ENCODE results near the gene KCNJ1.

Gene KCNJ1

DNA sequence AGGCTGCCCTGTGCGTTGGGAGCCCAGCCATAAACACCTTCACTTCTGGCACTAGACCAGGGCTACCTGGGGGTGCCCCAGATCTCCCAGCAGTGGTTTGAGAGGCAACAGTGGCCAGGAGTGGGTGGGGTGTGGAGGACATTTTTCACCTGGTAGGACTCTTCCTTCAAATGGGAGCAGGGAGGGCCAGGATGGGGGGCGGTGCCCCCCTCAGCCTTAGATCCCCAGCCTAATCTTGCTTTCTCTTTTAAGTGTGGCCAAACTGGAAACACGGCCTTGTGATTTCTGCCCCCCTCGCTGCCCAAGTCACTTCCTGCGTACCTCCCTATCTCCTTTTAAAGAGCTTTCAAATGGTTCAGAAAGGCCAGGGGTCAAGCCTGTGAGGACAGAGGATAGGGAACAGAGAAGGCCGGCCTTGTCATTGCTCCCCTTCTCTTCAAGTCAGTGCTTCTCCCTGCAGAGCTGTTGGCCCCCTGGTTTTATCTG is 24.9 kb upstream of the KCNJ1 start:
- no peaks in the 10 kb centered on the region for H3K9me3 Mint-ChIP-seq
- no peaks in the 10 kb centered on the region for H3K36me3 Mint-ChIP-seq
- H3K4me3 Mint-ChIP-seq: peak overlapping the region; percentile 31
- no peak overlapping the region for H3K27ac Mint-ChIP-seq
- H3K4me1 Mint-ChIP-seq: peaks cover 4% of the 10 kb centered on the region
- H3K27me3 Mint-ChIP-seq: peaks cover 32% of the 10 kb centered on the region

DNA sequence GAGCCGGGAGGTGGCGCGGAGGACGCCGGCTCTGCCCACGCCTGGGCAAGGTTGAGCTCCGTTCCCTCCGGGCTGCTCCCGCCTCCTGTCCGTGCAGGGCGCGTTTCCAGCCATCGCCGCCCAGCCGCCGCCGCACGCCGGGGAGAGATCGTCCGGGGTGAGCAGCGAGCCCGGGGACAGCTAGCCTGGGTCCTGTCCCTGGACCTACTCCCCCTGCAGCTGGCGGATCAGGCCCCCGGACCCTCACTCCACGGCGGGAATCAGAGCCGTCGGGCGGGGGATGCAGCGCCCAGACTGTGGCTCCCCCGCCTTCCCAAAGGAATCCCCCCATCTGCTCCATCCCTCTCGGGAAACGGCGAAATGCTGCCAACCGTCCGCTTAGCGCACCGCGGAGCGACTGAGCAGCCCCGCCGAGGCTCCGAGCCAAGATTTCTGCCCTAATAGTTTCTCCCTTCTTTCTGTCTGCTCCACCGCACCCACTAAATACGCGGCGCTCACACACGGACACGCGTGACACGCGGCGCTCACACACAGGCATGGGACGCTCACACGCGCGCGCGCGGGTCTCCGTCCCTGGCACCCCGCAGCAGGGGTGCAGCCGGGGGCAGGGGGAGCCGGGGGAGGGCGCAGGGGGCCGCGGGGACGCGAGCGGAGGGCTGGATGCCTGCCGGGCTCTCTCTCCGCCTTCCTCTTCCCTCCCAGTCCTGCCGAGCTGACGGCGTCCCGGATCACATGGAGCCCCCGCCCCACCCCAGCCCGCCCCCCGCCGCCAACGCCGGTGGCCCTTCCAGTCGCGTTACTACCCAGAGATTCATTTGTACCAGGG is 23.7 kb upstream of the KCNJ1 start, which contains the start of gene KCNJ5:
KCNJ5 (plus strand) TSS at position 814 of the 826 bp plus-strand sequence. CDS start 19,918 bp downstream, outside the sequence.
- no peaks in the 10 kb centered on the region for H3K36me3 Mint-ChIP-seq
- H3K9me3 Mint-ChIP-seq: no peaks in the 10 kb centered on the region
- H3K4me1 Mint-ChIP-seq: peaks cover 4% of the 10 kb centered on the region
- peak within 1 kb of the TSS; percentile 83 for H3K4me3 Mint-ChIP-seq
- peaks cover 40% of the 10 kb centered on the region for H3K27me3 Mint-ChIP-seq
- H3K27ac Mint-ChIP-seq: no peak within 1 kb of the TSS

DNA sequence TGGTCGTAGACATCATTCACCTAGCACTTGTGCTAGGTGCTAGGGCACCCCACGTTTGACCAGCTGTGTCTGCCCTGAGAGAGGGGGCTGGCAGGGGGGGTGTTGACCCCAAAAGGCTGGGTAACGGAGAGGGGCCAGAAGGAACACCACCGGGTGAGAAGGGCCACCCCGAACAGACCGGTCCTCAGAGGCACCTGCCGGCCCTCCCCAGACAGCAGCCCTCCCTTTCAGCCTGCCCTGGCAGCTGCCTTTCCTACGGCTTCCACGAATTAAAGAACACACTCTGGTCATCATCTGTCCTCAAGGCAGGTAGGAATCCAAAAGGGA is 23.1 kb upstream of the KCNJ1 start:
- H3K4me1 Mint-ChIP-seq: peaks cover 4% of the 10 kb centered on the region
- peak overlapping the region; percentile 83 for H3K4me3 Mint-ChIP-seq
- H3K9me3 Mint-ChIP-seq: no peaks in the 10 kb centered on the region
- H3K27ac Mint-ChIP-seq: no peak overlapping the region
- H3K36me3 Mint-ChIP-seq: no peaks in the 10 kb centered on the region
- H3K27me3 Mint-ChIP-seq: peaks cover 43% of the 10 kb centered on the region

DNA sequence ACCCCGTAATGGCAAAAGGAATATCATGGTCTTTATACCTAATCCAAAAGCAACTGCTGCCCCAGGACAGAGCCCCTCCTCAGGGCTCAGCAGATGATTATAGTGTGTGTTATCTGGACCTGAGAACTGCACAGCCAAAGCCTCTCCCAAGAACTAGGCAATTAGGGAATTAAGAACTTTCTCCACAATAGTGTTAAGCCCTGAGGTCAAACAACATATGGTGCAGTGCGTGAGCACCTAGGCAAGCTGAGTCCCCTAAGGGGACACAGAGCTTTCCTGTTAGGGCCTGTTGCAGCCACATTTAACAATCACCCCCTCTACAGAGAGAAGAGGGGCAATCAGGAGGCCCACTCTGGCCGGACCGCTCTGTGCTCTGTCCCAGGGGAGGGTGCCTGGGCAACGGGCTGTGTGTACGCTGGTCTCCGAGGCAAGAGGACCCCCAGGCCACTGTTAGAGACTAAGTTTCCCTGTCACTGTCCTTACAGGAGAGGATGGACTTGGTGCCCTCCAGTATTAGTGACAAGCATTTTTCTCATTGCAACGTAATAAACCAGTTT is 22.6 kb upstream of the KCNJ1 start:
- H3K4me1 Mint-ChIP-seq: peaks cover 4% of the 10 kb centered on the region
- H3K36me3 Mint-ChIP-seq: no peaks in the 10 kb centered on the region
- no peak overlapping the region for H3K27ac Mint-ChIP-seq
- H3K27me3 Mint-ChIP-seq: peaks cover 45% of the 10 kb centered on the region
- H3K9me3 Mint-ChIP-seq: no peaks in the 10 kb centered on the region
- H3K4me3 Mint-ChIP-seq: no peak overlapping the region

DNA sequence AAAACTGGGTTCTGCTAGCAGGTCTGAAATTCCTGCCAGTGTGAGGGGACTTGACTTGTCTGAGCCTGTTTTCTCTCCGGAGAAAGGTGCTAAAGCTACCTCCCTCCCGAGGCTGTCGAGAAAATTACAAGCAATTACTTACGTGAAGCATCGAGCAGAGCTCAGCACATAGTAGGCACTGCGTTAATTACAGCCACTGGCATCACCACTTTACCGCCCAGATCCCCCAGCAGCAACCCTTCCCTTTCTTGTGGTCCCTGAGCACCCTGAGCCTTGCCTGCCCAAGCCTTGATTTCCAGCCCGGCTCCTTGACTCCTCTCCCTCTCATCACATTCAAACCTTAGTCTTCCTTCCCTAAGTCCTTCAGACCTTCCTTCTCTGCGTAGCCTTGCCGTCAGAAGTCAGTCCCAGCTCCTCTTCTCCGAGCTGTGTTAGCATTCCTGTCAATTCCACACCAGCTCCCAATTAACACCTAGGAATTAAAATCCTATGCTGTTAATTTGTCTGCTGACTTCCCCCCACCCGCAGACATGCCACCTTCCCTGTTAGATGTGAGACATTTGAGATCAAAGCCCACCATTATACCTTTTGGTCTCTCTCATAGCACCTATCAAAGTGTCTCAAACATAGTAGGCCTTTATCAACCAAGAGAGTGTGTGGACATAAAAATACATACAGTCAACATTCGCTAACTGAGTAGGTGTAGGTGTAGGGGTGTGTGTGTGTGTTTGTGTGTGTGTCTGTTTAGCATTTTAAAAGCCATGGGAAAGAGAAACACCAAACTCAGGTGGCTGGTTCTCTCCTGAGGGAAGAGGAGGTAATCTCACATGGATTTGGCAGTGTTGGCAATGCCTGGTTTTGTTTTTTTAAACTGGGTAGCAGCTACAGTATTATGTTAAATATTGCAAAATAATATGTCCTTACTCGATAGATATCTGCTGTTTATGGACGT is 21.2 kb upstream of the KCNJ1 start:
- no peak overlapping the region for H3K27ac Mint-ChIP-seq
- peaks cover 51% of the 10 kb centered on the region for H3K27me3 Mint-ChIP-seq
- no peaks in the 10 kb centered on the region for H3K36me3 Mint-ChIP-seq
- H3K4me3 Mint-ChIP-seq: no peak overlapping the region
- H3K4me1 Mint-ChIP-seq: peaks cover 4% of the 10 kb centered on the region
- H3K9me3 Mint-ChIP-seq: no peaks in the 10 kb centered on the region

DNA sequence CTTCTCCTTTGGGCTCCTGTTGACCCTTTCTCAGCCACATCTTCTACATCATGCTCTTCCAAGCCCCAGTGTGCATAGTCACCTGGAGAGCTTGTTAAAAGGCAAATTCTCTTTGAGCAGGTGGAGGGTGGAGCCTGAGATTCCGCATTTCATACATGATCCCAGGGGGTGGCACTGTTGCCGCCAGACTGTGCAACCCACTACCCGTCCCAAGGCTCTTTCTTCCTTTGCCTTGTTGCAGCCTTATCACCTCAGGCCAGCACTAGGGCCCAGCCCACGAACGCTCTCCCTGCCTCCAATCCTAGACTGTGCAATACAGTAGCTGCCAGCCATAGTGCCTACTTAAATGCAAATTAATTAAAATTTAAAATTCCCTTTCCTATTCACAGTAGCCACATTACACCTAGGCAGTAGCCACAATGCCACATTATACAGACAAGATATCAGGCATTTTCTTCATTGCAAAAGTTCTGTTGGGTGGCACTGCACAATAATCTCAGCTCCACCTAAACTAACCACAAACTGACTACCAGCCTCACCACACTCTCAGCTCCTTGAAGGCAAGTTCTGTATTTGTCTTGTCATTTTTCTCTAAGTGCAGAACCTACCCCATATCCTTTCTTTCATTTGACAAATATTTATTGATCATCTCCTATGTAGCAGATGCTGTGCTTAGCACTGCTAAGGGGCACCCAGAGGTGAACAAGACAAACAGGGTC is 19.5 kb upstream of the KCNJ1 start:
- Mint-ChIP-seq H3K9me3 (no peaks in the 10 kb centered on the region), H3K27me3 (peaks cover 51% of the 10 kb centered on the region), H3K36me3 (no peaks in the 10 kb centered on the region), H3K27ac (no peak overlapping the region), H3K4me3 (no peak overlapping the region), H3K4me1 (peaks cover 4% of the 10 kb centered on the region)

DNA sequence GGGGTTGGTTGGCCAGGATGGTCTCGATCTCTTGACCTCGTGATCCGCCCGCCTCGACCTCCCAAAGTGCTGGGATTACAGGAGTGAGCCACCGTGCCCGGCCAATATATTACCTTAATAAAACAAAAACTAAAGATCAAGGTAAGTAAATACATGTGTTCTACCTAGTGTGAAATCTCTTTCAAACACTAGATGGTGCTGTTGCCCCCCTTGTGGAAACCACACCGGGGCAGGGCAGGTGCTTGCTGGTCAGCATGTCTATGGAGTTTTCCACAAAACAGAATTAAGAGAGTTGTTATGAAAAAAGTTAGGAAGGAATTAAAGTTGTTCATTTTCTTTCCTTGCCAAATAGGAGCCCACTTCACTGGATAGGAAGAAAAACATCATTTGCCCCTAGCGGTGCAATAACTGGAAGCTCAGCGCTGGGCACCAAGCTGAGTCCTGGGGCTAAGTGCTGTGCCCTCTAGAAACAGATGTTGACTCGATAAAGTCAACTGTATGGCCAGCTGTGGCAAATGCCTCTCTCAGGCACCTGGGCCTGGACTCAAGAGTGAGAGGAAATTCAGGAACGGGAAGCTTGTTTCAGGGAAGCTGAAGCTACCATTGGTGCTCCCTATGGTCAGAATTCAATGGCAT is 17.7 kb upstream of the KCNJ1 start:
- Mint-ChIP-seq H3K4me3 (no peak overlapping the region), H3K36me3 (no peaks in the 10 kb centered on the region), H3K9me3 (no peaks in the 10 kb centered on the region), H3K27ac (no peak overlapping the region), H3K27me3 (peaks cover 52% of the 10 kb centered on the region), H3K4me1 (no peaks in the 10 kb centered on the region)

DNA sequence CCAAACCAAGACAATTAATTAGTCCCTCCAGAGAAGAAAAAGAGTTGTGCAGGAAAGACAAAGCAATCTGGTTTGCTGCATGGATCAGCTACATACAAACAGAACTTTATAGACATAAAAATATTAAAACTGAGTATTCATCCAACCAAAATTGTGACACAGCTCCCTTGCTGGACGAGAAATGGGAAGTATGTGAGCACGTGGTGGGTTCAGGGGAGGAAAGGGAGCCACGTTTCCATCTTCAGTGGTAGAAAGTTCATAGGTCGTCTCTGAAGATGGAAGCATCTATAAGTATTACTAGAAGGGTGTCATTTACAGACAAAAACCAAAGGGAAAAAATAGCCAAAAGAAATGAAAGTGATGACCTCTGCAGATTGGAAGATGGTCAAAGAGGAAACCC is 17.0 kb upstream of the KCNJ1 start:
- Mint-ChIP-seq H3K27ac (no peak overlapping the region), H3K27me3 (peaks cover 46% of the 10 kb centered on the region), H3K36me3 (no peaks in the 10 kb centered on the region), H3K9me3 (no peaks in the 10 kb centered on the region), H3K4me1 (no peaks in the 10 kb centered on the region), H3K4me3 (no peak overlapping the region)

DNA sequence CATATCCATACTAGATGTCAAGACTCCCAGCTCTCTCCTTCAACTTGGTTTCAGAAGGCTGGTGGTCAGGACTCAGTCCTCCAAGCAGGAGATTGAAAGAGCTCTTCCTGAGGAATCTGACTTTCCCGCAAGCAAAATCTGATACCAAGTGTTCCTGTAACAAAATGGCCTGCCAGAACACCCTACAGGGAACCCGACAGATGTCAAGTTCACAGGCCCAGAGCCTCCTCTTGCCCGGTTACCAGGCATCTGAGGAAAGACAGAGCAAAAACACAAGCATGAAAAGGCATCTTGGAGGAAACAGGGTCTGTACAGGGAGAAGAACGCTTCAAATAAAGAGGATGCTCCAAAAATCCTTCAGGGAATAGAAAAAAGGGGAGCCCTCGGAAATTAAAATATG is 15.4 kb upstream of the KCNJ1 start:
- Mint-ChIP-seq H3K36me3 (no peaks in the 10 kb centered on the region), H3K4me1 (no peaks in the 10 kb centered on the region), H3K9me3 (no peaks in the 10 kb centered on the region), H3K27me3 (peaks cover 35% of the 10 kb centered on the region), H3K27ac (no peak overlapping the region), H3K4me3 (no peak overlapping the region)

DNA sequence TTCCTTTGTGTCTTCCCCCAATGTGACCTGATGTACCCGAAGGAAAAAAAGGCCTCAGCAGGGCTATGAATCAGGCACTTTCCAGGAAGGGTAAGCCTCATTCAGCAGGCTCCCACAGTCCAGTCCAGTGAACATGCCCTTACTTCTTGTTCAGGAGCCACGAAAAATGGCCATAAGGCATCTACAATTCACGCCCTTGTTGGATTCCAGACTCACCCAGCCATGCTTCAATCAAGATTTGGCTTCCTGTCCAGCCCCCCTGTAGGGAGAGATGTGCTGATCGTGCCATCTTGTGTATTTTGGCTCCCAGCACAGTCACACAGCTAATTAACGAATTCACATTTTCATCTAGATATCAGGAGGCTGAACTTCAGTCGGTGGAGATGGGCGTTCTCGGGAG is 14.1 kb upstream of the KCNJ1 start:
- Mint-ChIP-seq H3K9me3 (no peaks in the 10 kb centered on the region), H3K4me3 (no peak overlapping the region), H3K4me1 (no peaks in the 10 kb centered on the region), H3K27ac (no peak overlapping the region), H3K36me3 (no peaks in the 10 kb centered on the region), H3K27me3 (peaks cover 29% of the 10 kb centered on the region)

DNA sequence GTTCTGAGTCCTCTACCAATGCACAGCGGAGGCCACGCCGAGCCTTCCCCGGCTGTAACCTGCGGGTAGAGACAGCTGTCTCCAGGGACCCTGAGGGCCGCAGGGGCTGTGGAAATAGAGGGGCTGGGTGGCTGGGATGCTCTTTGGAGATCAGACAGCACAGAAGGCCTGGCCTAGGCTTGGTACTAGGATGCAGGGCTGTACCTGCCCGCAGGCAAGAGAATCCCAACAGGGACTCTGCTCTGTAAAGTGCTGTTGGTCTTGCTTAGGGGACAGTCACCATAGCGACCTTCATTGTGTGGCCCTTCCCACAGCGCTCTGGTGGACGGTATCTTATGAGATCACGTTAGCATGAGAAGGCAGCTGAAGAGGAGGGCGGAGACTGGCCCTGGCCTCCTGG is 12.7 kb upstream of the KCNJ1 start:
- Mint-ChIP-seq H3K27ac (no peak overlapping the region), H3K4me1 (no peaks in the 10 kb centered on the region), H3K27me3 (peaks cover 22% of the 10 kb centered on the region), H3K9me3 (no peaks in the 10 kb centered on the region), H3K36me3 (no peaks in the 10 kb centered on the region), H3K4me3 (no peak overlapping the region)

DNA sequence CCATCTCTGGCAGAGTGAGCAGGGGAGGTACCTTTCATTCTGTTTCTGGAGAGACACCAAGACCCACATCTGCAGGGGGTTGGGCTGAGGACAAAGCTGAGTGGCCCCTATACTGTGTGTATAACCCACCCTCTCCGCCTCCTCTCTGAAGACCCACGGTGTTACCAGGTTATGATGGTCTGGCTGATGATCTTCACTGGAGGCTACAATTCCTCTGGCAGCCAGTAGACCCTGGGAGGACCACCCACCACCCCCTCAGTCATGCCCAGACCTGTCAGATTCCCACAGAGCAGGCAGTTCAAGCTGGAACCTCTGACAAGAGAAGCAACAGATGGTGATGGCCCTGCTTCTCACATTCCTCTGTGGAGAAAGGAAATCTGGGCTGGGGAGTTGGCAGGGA is 11.4 kb upstream of the KCNJ1 start:
- Mint-ChIP-seq H3K4me3 (no peak overlapping the region), H3K36me3 (no peaks in the 10 kb centered on the region), H3K27ac (no peak overlapping the region)

DNA sequence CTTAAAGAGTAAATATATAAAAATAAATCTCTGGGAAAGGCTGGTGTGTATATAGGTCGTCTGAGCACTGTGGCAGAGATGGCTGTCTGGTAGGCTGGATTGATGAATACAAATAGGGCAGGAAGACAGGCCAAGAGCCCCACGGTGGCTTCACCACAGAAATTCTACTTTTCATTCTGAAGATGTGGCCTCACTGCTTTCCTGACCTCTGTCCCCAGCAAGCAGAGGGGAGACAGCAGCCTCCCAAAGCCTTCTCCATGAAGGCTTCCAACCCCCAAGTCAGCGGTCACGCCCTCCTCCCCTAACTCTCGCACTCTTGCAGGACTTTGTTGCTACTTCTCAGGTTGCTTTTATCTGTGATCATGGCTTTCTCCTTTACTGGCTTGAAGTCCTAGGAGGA is 10.6 kb upstream of the KCNJ1 start:
- H3K27me3 Mint-ChIP-seq: peaks cover 9% of the 10 kb centered on the region
- no peaks in the 10 kb centered on the region for H3K9me3 Mint-ChIP-seq
- H3K4me1 Mint-ChIP-seq: no peaks in the 10 kb centered on the region
- no peak overlapping the region for H3K4me3 Mint-ChIP-seq
- H3K36me3 Mint-ChIP-seq: no peaks in the 10 kb centered on the region
- no peak overlapping the region for H3K27ac Mint-ChIP-seq

More for the DNA sequence above, 11.4 kb upstream of the KCNJ1 start:
- no peaks in the 10 kb centered on the region for H3K9me3 Mint-ChIP-seq
- no peaks in the 10 kb centered on the region for H3K4me1 Mint-ChIP-seq
- peaks cover 16% of the 10 kb centered on the region for H3K27me3 Mint-ChIP-seq

DNA sequence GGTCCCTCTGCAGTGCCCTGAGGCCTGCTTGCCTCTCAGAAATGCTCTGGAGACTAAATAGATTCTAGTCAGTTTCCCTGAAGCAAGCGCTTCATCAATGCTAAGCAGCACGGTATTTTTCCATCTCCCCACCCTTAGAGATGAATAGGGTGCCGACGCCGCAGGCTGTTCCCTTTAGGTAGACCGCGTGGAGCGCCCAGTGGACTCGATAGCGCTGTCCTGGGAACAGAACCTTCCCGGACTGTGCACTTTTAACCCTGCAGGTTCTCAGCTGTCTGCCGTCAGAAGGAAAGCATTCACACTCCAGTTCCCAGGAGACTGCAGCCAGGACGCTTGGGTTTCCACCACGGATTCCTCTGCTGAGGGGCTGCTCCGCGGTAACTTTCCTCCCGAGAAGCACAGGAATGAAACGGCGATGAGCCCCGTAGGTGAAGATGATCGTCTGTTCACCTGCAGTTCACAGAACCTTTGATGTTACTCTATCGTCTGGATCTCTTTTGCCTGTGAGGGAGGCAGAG is 9.1 kb upstream of the KCNJ1 start:
- Mint-ChIP-seq H3K4me1 (no peaks in the 10 kb centered on the region), H3K9me3 (no peaks in the 10 kb centered on the region), H3K27me3 (peaks cover 2% of the 10 kb centered on the region), H3K27ac (no peak overlapping the region), H3K36me3 (no peaks in the 10 kb centered on the region), H3K4me3 (no peak overlapping the region)

DNA sequence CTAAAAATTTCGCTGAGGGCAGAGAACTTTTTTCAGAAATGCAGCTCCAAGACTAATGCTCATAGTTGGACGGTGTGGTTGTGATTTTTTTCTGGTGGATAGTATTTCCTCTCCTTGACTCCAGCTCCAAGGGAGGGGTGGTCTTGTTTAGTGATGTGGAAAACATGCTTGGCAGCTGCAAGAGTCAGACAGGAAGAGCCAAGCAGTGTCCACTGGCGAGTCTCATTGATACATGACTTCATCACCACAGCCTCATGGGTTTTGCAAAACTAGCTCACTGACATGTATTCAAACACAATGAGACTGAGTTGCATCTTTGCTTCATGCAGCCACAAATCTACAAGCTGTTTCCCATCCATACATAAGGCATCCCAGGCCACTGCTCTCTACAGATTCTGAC is 7.3 kb upstream of the KCNJ1 start:
- no peaks in the 10 kb centered on the region for H3K27me3 Mint-ChIP-seq
- no peaks in the 10 kb centered on the region for H3K9me3 Mint-ChIP-seq
- no peak overlapping the region for H3K27ac Mint-ChIP-seq
- no peaks in the 10 kb centered on the region for H3K36me3 Mint-ChIP-seq
- no peaks in the 10 kb centered on the region for H3K4me1 Mint-ChIP-seq
- no peak overlapping the region for H3K4me3 Mint-ChIP-seq

Measured in activated naive CD4-positive, alpha-beta T cell treated with anti-CD3 and anti-CD28 coated beads, Interleukin-2, amount 50 U/mL, for 24 hours (primary cell).